ENCODE results near the gene CCDC85C.

CCDC85C gene

GRCh38 chr14:99503848-99504453 lies 100.1 kb downstream of the CCDC85C start:
- ChIA-PET POLR2A (no interaction called here), CTCF (interaction anchor here (0.6 kb wide), 1 partner anchor 15 kb away, joined by 3 read pairs; no protein-coding TSS in a partner anchor)
- no peak for TF ChIP-seq FOXK2 (IDR thresholded peaks at IDR 0.05)
- no peak for TF ChIP-seq PKNOX1 (IDR thresholded peaks at IDR 0.05)
- TF ChIP-seq HDGF (IDR thresholded peaks at IDR 0.05; ENCODE audit: borderline replicate concordance), result no peak
- no peak for DNase-seq (ENCODE audit: extremely low spot score)

- ChIA-PET POLR2A (no interaction called here), CTCF (interaction anchor here (0.6 kb wide), 1 partner anchor 16 kb away, joined by 3 read pairs; no protein-coding TSS in a partner anchor)
- TF ChIP-seq L3MBTL2 (conservative IDR thresholded peaks at IDR 0.05) (no peak), ZNF384 (IDR thresholded peaks at IDR 0.05) (no peak), FOXA1 (IDR thresholded peaks at IDR 0.05) (no peak), PKNOX1 (IDR thresholded peaks at IDR 0.05) (no peak), HDGF (IDR thresholded peaks at IDR 0.05; ENCODE audit: borderline replicate concordance) (no peak), SP1 (IDR thresholded peaks at IDR 0.05) (no peak), LEF1 (IDR thresholded peaks at IDR 0.05; ENCODE audit: borderline replicate concordance) (no peak), BHLHE40 (IDR thresholded peaks at IDR 0.05; ENCODE audit: borderline replicate concordance) (no peak)
- DNase-seq (ENCODE audit: extremely low spot score), result no peak
These were observed 101.0 kb downstream of the CCDC85C start for GRCh38 chr14:99502989-99503421.

GRCh38 chr14:99497894-99498293 lies 106.1 kb downstream of the CCDC85C start:
- no peak for DNase-seq (ENCODE audit: extremely low spot score)
- POLR2A ChIA-PET, result no interaction called here
- CTCF ChIA-PET, result no interaction called here
- TF ChIP-seq PKNOX1 (IDR thresholded peaks at IDR 0.05) (no peak), ELF4 (IDR thresholded peaks at IDR 0.05) (no peak), LEF1 (IDR thresholded peaks at IDR 0.05; ENCODE audit: borderline replicate concordance) (no peak), NFRKB (IDR thresholded peaks at IDR 0.05) (no peak)

GRCh38 chr14:99497341-99497740 lies 106.7 kb downstream of the CCDC85C start:
- CTCF ChIA-PET, result no interaction called here
- POLR2A ChIA-PET, result no interaction called here
- no peak for DNase-seq (ENCODE audit: extremely low spot score)
- TF ChIP-seq SP1 (IDR thresholded peaks at IDR 0.05), result no peak
- no peak for TF ChIP-seq HDGF (IDR thresholded peaks at IDR 0.05; ENCODE audit: borderline replicate concordance)
- no peak for TF ChIP-seq ARNT (IDR thresholded peaks at IDR 0.05)
- TF ChIP-seq FOXK2 (IDR thresholded peaks at IDR 0.05), result no peak
- no peak for TF ChIP-seq LEF1 (IDR thresholded peaks at IDR 0.05; ENCODE audit: borderline replicate concordance)
- TF ChIP-seq SUZ12 (IDR thresholded peaks at IDR 0.05), result no peak
- no peak for TF ChIP-seq FOXM1 (IDR thresholded peaks at IDR 0.05; ENCODE audit: borderline replicate concordance)

GRCh38 chr14:99484106-99484505 lies 119.9 kb downstream of the CCDC85C start:
- POLR2A ChIA-PET, result no interaction called here
- TF ChIP-seq FOXA1 (IDR thresholded peaks at IDR 0.05), result no peak
- no peak for TF ChIP-seq ZNF384 (IDR thresholded peaks at IDR 0.05)
- TF ChIP-seq ARNT (IDR thresholded peaks at IDR 0.05), result no peak
- no peak for TF ChIP-seq SUZ12 (IDR thresholded peaks at IDR 0.05)
- no peak for TF ChIP-seq LEF1 (IDR thresholded peaks at IDR 0.05; ENCODE audit: borderline replicate concordance)
- no peak for TF ChIP-seq L3MBTL2 (conservative IDR thresholded peaks at IDR 0.05)
- no peak for TF ChIP-seq HDGF (IDR thresholded peaks at IDR 0.05; ENCODE audit: borderline replicate concordance)
- TF ChIP-seq ELF4 (IDR thresholded peaks at IDR 0.05), result no peak
- no peak for TF ChIP-seq NFRKB (IDR thresholded peaks at IDR 0.05)
- no peak for TF ChIP-seq FOXK2 (IDR thresholded peaks at IDR 0.05)
- TF ChIP-seq BHLHE40 (IDR thresholded peaks at IDR 0.05; ENCODE audit: borderline replicate concordance), result no peak
- no peak for TF ChIP-seq FOXM1 (IDR thresholded peaks at IDR 0.05; ENCODE audit: borderline replicate concordance)
- no peak for TF ChIP-seq PKNOX1 (IDR thresholded peaks at IDR 0.05)
- TF ChIP-seq TARDBP (IDR thresholded peaks at IDR 0.05), result no peak
- TF ChIP-seq CTBP1 (IDR thresholded peaks at IDR 0.05; ENCODE audit: borderline replicate concordance), result no peak
- no peak for DNase-seq (ENCODE audit: extremely low spot score)
- CTCF ChIA-PET, result no interaction called here

GRCh38 chr14:99481745-99482099 lies 122.3 kb downstream of the CCDC85C start:
- CTCF ChIA-PET, result no interaction called here
- TF ChIP-seq SP1 (IDR thresholded peaks at IDR 0.05), result no peak
- TF ChIP-seq HDGF (IDR thresholded peaks at IDR 0.05; ENCODE audit: borderline replicate concordance), result no peak
- TF ChIP-seq ELF4 (IDR thresholded peaks at IDR 0.05), result 0 out of 2 replicates have a peak, but pooled peaks have one; percentile 32
- no peak for TF ChIP-seq CTBP1 (IDR thresholded peaks at IDR 0.05; ENCODE audit: borderline replicate concordance)
- no peak for DNase-seq (ENCODE audit: extremely low spot score)
- POLR2A ChIA-PET, result interaction anchor here (1.0 to 1.7 kb wide), 2 partner anchors 10 to 13 kb away, joined by 4 to 6 read pairs; no protein-coding TSS in a partner anchor

All from HEK293T (cell line).